Measurements from ENCODE around the gene ELP2. TPM values are rescaled to one million over a fixed set of nuclear protein-coding genes. Genes with fewer than 3 reads are reported as not detected.

ELP2 gene
- total RNA-seq, 3 donors from 2014 or later (not counting 1 experiment from before 2014, with no cell fraction given): 119 to 135 (median 129) TPM

- Mint-ChIP-seq H3K4me1 (peaks cover 38 to 39% of the 10 kb centered on the region in 2 donors), H3K27ac (peak overlapping the region; percentile 3 to 5), H3K36me3 (no peaks in the 10 kb centered on the region), H3K9me3 (no peaks in the 10 kb centered on the region), H3K4me3 (no peak overlapping the region), H3K27me3 (ENCODE audit: low read depth in 2 of 2) (no peaks in the 10 kb centered on the region)
- Histone ChIP-seq H3K27ac (ENCODE audit: low read length) (no peak overlapping the region), H3K4me1 (ENCODE audit: control insufficient read depth, insufficient read depth, low read length) (peaks cover 36% of the 10 kb centered on the region), H3K36me3 (ENCODE audit: control insufficient read depth, insufficient read depth, low read length) (peaks cover 22% of the 10 kb centered on the region), H3K27me3 (ENCODE audit: control insufficient read depth, insufficient read depth, low read length) (no peaks in the 10 kb centered on the region), H3K9me3 (ENCODE audit: control insufficient read depth, insufficient read depth, low read length) (no peaks in the 10 kb centered on the region), H3K4me3 (ENCODE audit: low read length) (no peak overlapping the region)
- no peak for TF ChIP-seq CTCF (IDR thresholded peaks at IDR 0.05)
- no peak for ATAC-seq
- WGBS (ENCODE audit: insufficient coverage): 95% methylated on average over 9 of the region's 9 CpGs
- DNase-seq: no peak
- intact Hi-C loops (cut with micrococcal nuclease): loop anchor here (2.0 kb wide), 1 partner anchor 159 kb away; the partner anchor contains the start of gene RMP24
Measured at GRCh38 chr18:36131692-36132483, 2.2 kb downstream of the ELP2 start.

- no peak for TF ChIP-seq CTCF (IDR thresholded peaks at IDR 0.05)
- Histone ChIP-seq H3K36me3 (ENCODE audit: control insufficient read depth, insufficient read depth, low read length) (peaks cover 29% of the 10 kb centered on the region), H3K9me3 (ENCODE audit: control insufficient read depth, insufficient read depth, low read length) (no peaks in the 10 kb centered on the region), H3K4me3 (ENCODE audit: low read length) (no peak overlapping the region), H3K27ac (ENCODE audit: low read length) (no peak overlapping the region), H3K4me1 (ENCODE audit: control insufficient read depth, insufficient read depth, low read length) (peaks cover 36% of the 10 kb centered on the region), H3K27me3 (ENCODE audit: control insufficient read depth, insufficient read depth, low read length) (no peaks in the 10 kb centered on the region)
- H3K9me3 Mint-ChIP-seq: no peaks in the 10 kb centered on the region
- 76% methylated on average over 2 of the region's 3 CpGs for WGBS (ENCODE audit: insufficient coverage)
- peak overlapping the region; percentile 3 to 5 for H3K27ac Mint-ChIP-seq
- H3K36me3 Mint-ChIP-seq: peaks cover under 1% of the 10 kb centered on the region
- DNase-seq (peak in 1 of 2 donors; percentile 14), ATAC-seq (no peak)
- H3K27me3 Mint-ChIP-seq (ENCODE audit: low read depth in 2 of 2): no peaks in the 10 kb centered on the region
- H3K4me3 Mint-ChIP-seq: no peak overlapping the region
- peaks cover 36% of the 10 kb centered on the region in 2 donors for H3K4me1 Mint-ChIP-seq
- intact Hi-C loops (cut with micrococcal nuclease): no loop called here
Measured at GRCh38 chr18:36132756-36133155, 3.1 kb downstream of the ELP2 start.

GRCh38 chr18:36135264-36135663 is 5.6 kb downstream of the ELP2 start:
- H3K27ac ChIP-seq (ENCODE audit: low read length): no peak overlapping the region
- no peak for TF ChIP-seq CTCF (IDR thresholded peaks at IDR 0.05)
- H3K4me3 Mint-ChIP-seq: no peak overlapping the region
- no peaks in the 10 kb centered on the region for H3K27me3 ChIP-seq (ENCODE audit: control insufficient read depth, insufficient read depth, low read length)
- H3K4me1 Mint-ChIP-seq: peaks cover 22 to 25% of the 10 kb centered on the region in 2 donors
- intact Hi-C loops (cut with micrococcal nuclease): no loop called here
- H3K27me3 Mint-ChIP-seq (ENCODE audit: low read depth in 2 of 2): no peaks in the 10 kb centered on the region
- no peaks in the 10 kb centered on the region for H3K9me3 Mint-ChIP-seq
- H3K36me3 ChIP-seq (ENCODE audit: control insufficient read depth, insufficient read depth, low read length): peaks cover 46% of the 10 kb centered on the region
- H3K4me1 ChIP-seq (ENCODE audit: control insufficient read depth, insufficient read depth, low read length): peaks cover 21% of the 10 kb centered on the region
- no peak for DNase-seq
- H3K36me3 Mint-ChIP-seq: peaks cover 12% of the 10 kb centered on the region
- no peak overlapping the region for H3K4me3 ChIP-seq (ENCODE audit: low read length)
- no peaks in the 10 kb centered on the region for H3K9me3 ChIP-seq (ENCODE audit: control insufficient read depth, insufficient read depth, low read length)
- WGBS (ENCODE audit: insufficient coverage): no CpG with 5 or more reads among the region's 1 CpG
- H3K27ac Mint-ChIP-seq: no peak overlapping the region
- no peak for ATAC-seq

Data from natural killer cell (primary cell).